Measurements from ENCODE around the gene KCTD2.

- TF ChIP-seq POLR2AphosphoS5 (IDR thresholded peaks at IDR 0.05) (no peak), CTCF (IDR thresholded peaks at IDR 0.05) (no peak), POLR2A (IDR thresholded peaks at IDR 0.05) (no peak)
These were observed 37.8 kb upstream of the KCTD2 start for GRCh38 chr17:75009139-75009724.

Data from stomach (tissue), 4 donors.